SK-N-SH (cell line): ENCODE data around the gene FRMD3. TPM values are rescaled to one million over a fixed set of nuclear protein-coding genes. Genes with fewer than 3 reads are reported as not detected.

ENCODE experiments used
- CTCF ChIA-PET: fragments of 300-600, 350-600 bp; formaldehyde crosslinking; extraction: SDS; loops from one replicate; lab custom pipeline; 2021; lab: Yijun Ruan, JAX
- POLR2A ChIA-PET: fragments of 350-600 bp; sonication (Branson Sonifier 250); formaldehyde crosslinking; extraction: SDS; loops from one replicate; lab custom pipeline; 2020; ENCODE audit warnings: antibody characterized with exemption, inconsistent platforms; lab: Yijun Ruan, JAX
- DNase-seq: peaks from one replicate; pipeline ENCODE4 v3.0.0; 2012
- H2AFZ ChIP-seq: fragments of 200-600 bp; sonication (generic); 2 replicates; pipeline ENCODE4 v1.8.1; 2016; ENCODE audit warnings: antibody characterized with exemption, mild to moderate bottlenecking, low read depth
- H3F3A ChIP-seq: fragments of 200-600 bp; sonication (generic); replicated peaks from 2 replicates; pipeline ENCODE3; 2016; ENCODE audit warnings: antibody characterized with exemption, mild to moderate bottlenecking; ENCODE audit not compliant: insufficient read depth
- H3K27ac ChIP-seq, 2 experiments: fragments of 200-500 bp in 1 of 2; fragments of 200-600 bp in 1 of 2; sonication (Bioruptor generic) in 1 of 2; sonication (generic), shearing (Covaris generic) in 1 of 2; 2 replicates each; pipeline versions ENCODE4 v1.5.1 to v1.6.1; 2014 to 2016; ENCODE audit warnings: low read depth in 2 of 2, inconsistent platforms in 1 of 2, low read length in 1 of 2, mild to moderate bottlenecking in 1 of 2, mixed read lengths in 1 of 2
- H3K27me3 ChIP-seq: fragments of 200-600 bp; sonication (generic), shearing (Covaris generic); 2 replicates; pipeline ENCODE4 v1.6.1; 2016; ENCODE audit warnings: mixed run types; ENCODE audit not compliant: insufficient read depth
- H3K36me3 ChIP-seq, 2 experiments: fragments of 200-500 bp in 1 of 2; fragments of 200-600 bp in 1 of 2; sonication (Bioruptor generic) in 1 of 2; sonication (generic) in 1 of 2; replicated peaks in 1 of 2; 2 replicates each; pipeline versions ENCODE3 to v1.5.1; 2014 to 2016; ENCODE audit warnings: low read length in 1 of 2, mild to moderate bottlenecking in 1 of 2; ENCODE audit not compliant: insufficient read depth in 2 of 2, control insufficient read depth in 1 of 2
- H3K4me1 ChIP-seq, 2 experiments: fragments of 200-500 bp in 1 of 2; fragments of 200-600 bp in 1 of 2; sonication (Bioruptor generic) in 1 of 2; sonication (generic), shearing (Covaris generic) in 1 of 2; 2 replicates each; pipeline versions ENCODE4 v1.5.1 to v1.6.1; 2014 to 2016; ENCODE audit warnings: low read depth in 1 of 2, low read length in 1 of 2, mixed run types in 1 of 2; ENCODE audit not compliant: insufficient read depth in 2 of 2, control insufficient read depth in 1 of 2
- H3K4me2 ChIP-seq: fragments of 200-600 bp; sonication (generic), shearing (Covaris generic); 2 replicates; pipeline ENCODE4 v1.6.1; 2017; ENCODE audit warnings: mixed run types
- H3K4me3 ChIP-seq, 2 experiments: fragments of 200-500 bp in 1 of 2; fragments of 200-600 bp in 1 of 2; sonication (Bioruptor generic) in 1 of 2; sonication (generic), shearing (Covaris generic) in 1 of 2; 2 replicates each; pipeline versions ENCODE4 v1.5.1 to v1.8.1; 2014 to 2016; ENCODE audit warnings: low read depth in 2 of 2, inconsistent platforms in 1 of 2, low read length in 1 of 2, mild to moderate bottlenecking in 1 of 2, mixed read lengths in 1 of 2, moderate library complexity in 1 of 2
- H3K79me2 ChIP-seq: fragments of 200-600 bp; sonication (generic); 2 replicates; pipeline ENCODE4 v1.8.1; 2017; ENCODE audit warnings: mild to moderate bottlenecking; ENCODE audit not compliant: insufficient read depth
- H3K9ac ChIP-seq: fragments of 200-600 bp; sonication (generic); 2 replicates; pipeline ENCODE4 v1.6.1; 2017; ENCODE audit warnings: mixed run types
- H3K9me2 ChIP-seq: fragments of 200-600 bp; sonication (generic); 2 replicates; pipeline ENCODE4 v1.6.1; 2017; ENCODE audit warnings: mixed run types
- H3K9me3 ChIP-seq: fragments of 200-600 bp; sonication (generic); 2 replicates; pipeline ENCODE4 v1.6.1; 2017; ENCODE audit warnings: mixed run types, mild to moderate bottlenecking, moderate library complexity
- H4K20me1 ChIP-seq: fragments of 200-600 bp; sonication (generic); 2 replicates; pipeline ENCODE4 v1.6.1; 2017; ENCODE audit warnings: mild to moderate bottlenecking, mixed run types; ENCODE audit not compliant: insufficient read depth
- ELF1 ChIP-seq: IDR thresholded peaks from 2 replicates; pipeline ENCODE4 v1.4.0; 2012
- EP300 ChIP-seq, 2 experiments: IDR thresholded peaks; 2 replicates each; pipeline versions ENCODE4 v1.4.0 to v1.6.1; 2012; ENCODE audit warnings: borderline replicate concordance in 1 of 2, low read depth in 1 of 2, low read length in 1 of 2
- IRF3 ChIP-seq: fragments of 150-350 bp; IDR thresholded peaks from 2 replicates; pipeline ENCODE4 v1.6.1; 2016; ENCODE audit warnings: mild to moderate bottlenecking, low read depth, low read length
- JUND ChIP-seq: IDR thresholded peaks from 2 replicates; pipeline ENCODE4 v1.4.0; 2012
- MXI1 ChIP-seq: IDR thresholded peaks from 2 replicates; pipeline ENCODE4 v1.6.1; 2012; ENCODE audit warnings: mild to moderate bottlenecking, low read depth, low read length, improper control_type of control experiment
- POLR2AphosphoS5 ChIP-seq: IDR thresholded peaks from 2 replicates; pipeline ENCODE4 v1.6.1; 2012; ENCODE audit warnings: low read depth, low read length
- RAD21 ChIP-seq: IDR thresholded peaks from 2 replicates; pipeline ENCODE4 v1.6.1; 2012; ENCODE audit warnings: mild to moderate bottlenecking, low read length
- RCOR1 ChIP-seq: fragments of 150-350 bp; IDR thresholded peaks from 2 replicates; pipeline ENCODE4 v1.6.1; 2017; ENCODE audit warnings: antibody characterized with exemption, low read length
- SIN3A ChIP-seq: IDR thresholded peaks from 2 replicates; pipeline ENCODE4 v1.6.1; 2012; ENCODE audit warnings: low read depth, mild to moderate bottlenecking, low read length, moderate library complexity, borderline replicate concordance
- TCF12 ChIP-seq: IDR thresholded peaks from 2 replicates; pipeline ENCODE4 v1.4.0; 2012
- WGBS: methylation state at CpG from one replicate; pipeline ENCODE4 v1.1.6; 2017; ENCODE audit warnings: low lambda C conversion rate; 5-methylcytosine and 5-hydroxymethylcytosine counted together
- polyA plus RNA-seq, 3 experiments: library from polyadenylated mRNA; depleted of rRNA; stranded (reverse); fragments of >200 nt; gene quantifications; 2 replicates each; pipeline ENCODE4 v1.2.3, GENCODE V29; 2012
- TF ChIP-seq, protein P1 (sequence below): IDR thresholded peaks from 2 replicates; pipeline ENCODE4 v1.6.1; 2012; ENCODE audit warnings: mild to moderate bottlenecking, low read depth, low read length, moderate library complexity
- TF ChIP-seq, protein P2 (sequence below): IDR thresholded peaks from 2 replicates; pipeline ENCODE4; 2012

The FRMD3 gene
- polyA plus RNA-seq, 1 of the 3 experiments (the other 2 are of a cell fraction): 0.89 TPM

DNA sequence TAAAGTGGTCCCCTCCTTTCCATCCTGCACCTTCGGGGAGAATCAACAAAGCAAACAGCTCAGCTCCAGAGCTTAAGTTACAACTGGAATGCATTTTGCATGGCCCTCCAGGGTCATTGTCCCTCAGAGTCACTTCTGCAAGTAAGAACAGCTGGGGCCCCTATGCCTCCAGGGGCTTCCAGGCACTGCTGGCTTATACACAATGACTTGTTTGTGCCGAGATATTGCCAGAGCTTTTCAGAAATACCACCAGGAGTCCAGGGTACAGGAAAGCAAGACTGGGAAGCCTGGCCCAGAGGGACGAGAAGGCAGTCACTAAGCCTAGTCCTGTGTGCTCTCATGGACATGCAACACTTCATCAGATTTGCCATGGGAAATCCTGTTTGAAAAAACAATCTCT is 11.3 kb downstream of the FRMD3 start (continued):
- TF ChIP-seq, protein P1, sequence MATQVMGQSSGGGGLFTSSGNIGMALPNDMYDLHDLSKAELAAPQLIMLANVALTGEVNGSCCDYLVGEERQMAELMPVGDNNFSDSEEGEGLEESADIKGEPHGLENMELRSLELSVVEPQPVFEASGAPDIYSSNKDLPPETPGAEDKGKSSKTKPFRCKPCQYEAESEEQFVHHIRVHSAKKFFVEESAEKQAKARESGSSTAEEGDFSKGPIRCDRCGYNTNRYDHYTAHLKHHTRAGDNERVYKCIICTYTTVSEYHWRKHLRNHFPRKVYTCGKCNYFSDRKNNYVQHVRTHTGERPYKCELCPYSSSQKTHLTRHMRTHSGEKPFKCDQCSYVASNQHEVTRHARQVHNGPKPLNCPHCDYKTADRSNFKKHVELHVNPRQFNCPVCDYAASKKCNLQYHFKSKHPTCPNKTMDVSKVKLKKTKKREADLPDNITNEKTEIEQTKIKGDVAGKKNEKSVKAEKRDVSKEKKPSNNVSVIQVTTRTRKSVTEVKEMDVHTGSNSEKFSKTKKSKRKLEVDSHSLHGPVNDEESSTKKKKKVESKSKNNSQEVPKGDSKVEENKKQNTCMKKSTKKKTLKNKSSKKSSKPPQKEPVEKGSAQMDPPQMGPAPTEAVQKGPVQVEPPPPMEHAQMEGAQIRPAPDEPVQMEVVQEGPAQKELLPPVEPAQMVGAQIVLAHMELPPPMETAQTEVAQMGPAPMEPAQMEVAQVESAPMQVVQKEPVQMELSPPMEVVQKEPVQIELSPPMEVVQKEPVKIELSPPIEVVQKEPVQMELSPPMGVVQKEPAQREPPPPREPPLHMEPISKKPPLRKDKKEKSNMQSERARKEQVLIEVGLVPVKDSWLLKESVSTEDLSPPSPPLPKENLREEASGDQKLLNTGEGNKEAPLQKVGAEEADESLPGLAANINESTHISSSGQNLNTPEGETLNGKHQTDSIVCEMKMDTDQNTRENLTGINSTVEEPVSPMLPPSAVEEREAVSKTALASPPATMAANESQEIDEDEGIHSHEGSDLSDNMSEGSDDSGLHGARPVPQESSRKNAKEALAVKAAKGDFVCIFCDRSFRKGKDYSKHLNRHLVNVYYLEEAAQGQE: no peak
- TF ChIP-seq RAD21 (no peak), MXI1 (no peak), ELF1 (no peak), IRF3 (no peak), JUND (no peak), TCF12 (no peak), RCOR1 (no peak), EP300 (IDR thresholded peaks at IDR 0.05; ENCODE audit: borderline replicate concordance in 1 of 2, low read depth in 1 of 2, low read length in 1 of 2) (no peak)
- TF ChIP-seq, all 33 proteins: peak for 0

DNA sequence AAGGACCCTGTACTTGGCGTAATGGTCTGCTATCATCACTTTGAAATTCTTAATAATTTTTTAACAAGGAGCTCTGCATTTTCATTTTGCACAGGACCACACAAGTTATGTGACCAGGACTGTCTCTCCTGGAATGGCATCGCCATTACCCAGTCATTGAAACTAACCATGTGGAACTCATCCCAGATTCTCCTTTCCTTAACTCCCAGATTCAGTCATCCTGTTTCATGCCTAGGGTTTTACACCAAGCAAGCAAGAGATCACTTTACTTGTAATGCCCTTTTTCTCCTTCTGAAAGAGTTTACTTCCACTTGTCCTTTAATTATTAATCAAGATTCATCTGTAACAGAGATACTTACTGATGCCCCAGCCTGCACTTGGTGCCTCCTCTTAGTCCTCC is 12.0 kb downstream of the FRMD3 start:
- WGBS: 83% methylated on average over 2 of the region's 2 CpGs
- POLR2A ChIA-PET: interaction anchor here (1.1 kb wide), 1 partner anchor 12 kb away, joined by 3 read pairs; the partner anchor contains the start of gene FRMD3
- no peak overlapping the region for H3K9ac ChIP-seq

More for the DNA sequence above, 12.0 kb downstream of the FRMD3 start:
- TF ChIP-seq, protein P2, sequence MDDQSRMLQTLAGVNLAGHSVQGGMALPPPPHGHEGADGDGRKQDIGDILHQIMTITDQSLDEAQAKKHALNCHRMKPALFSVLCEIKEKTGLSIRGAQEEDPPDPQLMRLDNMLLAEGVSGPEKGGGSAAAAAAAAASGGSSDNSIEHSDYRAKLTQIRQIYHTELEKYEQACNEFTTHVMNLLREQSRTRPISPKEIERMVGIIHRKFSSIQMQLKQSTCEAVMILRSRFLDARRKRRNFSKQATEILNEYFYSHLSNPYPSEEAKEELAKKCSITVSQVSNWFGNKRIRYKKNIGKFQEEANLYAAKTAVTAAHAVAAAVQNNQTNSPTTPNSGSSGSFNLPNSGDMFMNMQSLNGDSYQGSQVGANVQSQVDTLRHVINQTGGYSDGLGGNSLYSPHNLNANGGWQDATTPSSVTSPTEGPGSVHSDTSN: no peak
- TF ChIP-seq POLR2AphosphoS5 (no peak), SIN3A (no peak)
- Histone ChIP-seq H3K4me2 (no peak overlapping the region), H3K36me3 (no peaks in the 10 kb centered on the region), H3K27me3 (no peaks in the 10 kb centered on the region), H3K4me3 (no peak overlapping the region), H3K9me2 (no peaks in the 10 kb centered on the region), H2AFZ (no peak overlapping the region), H3F3A (peaks cover 3% of the 10 kb centered on the region), H3K9me3 (no peaks in the 10 kb centered on the region), H3K79me2 (peaks cover 94% of the 10 kb centered on the region), H4K20me1 (no peaks in the 10 kb centered on the region), H3K27ac (no peak overlapping the region), H3K4me1 (peaks cover 4 to 10% of the 10 kb centered on the region in 2 experiments; a peak in 2 of 4 replicates)
- CTCF ChIA-PET: interaction anchor here (2.7 to 4.3 kb wide), 2 partner anchors 12 to 192 kb away, joined by 11 to 23 read pairs; partner anchors contain the start of gene FRMD3
- DNase-seq: no peak
